ENCODE data around the gene LAIR1.
"Not testable (repeated sequence)": the region's sequence is repeated elsewhere in the genome, so short reads cannot be mapped to it uniquely, and the experiment has no call there.

LAIR1 gene

DNA sequence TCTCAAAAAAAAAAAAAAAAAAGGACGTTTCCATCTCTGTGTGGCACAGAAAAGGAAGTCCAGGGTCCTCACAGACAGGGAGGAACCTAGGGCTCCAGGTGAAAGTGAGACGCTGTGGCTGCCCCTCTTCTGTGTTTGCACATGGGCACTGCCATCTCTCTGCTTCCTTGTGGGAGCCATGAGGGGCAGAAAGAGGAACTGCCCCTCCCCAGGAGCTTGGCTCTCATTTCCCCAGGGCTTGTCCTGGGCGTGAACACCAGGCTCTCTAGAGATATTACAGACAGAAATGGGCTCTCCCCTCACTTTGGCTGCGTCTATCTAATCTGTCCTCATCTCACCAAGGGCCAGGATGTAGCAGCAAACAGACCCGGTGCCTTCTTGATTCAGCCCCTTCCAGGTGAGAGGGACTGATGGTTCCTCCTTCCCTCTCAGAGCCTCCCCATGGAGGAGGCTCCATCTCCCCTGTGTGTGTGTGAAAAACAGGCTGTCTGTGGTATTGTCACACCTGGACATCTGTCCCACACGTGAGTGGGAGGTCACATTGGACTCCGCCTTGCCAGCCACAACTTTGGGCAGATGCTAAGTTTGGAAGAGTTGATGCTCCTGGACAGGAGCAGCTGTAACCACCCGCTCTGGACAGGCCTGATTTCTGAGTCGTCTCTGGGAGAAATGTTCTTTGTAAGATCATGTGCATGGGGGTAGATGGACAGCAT, 24.9 kb downstream of the LAIR1 start:
- DNase-seq: no peak

DNA sequence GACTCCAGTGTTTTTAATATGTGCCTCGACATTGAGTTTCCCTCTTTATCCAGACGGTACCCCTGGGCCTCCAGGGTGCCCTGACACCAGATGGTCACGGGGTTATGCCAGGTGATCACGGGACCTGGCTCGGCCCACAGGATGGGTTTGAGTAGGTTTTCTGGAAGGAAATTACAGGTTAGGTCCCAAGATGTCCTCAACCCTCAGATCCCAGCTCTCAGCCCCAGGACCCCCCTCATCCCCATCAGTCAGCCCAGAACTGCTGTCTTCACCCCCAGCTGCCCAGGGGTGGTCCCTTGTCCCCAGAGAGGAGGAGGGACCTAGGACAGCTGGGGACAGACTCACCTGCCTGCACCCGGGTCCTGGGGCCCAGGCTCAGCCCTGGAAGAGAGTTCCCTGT, 26.2 kb downstream of the LAIR1 start:
- DNase-seq: no peak

DNA sequence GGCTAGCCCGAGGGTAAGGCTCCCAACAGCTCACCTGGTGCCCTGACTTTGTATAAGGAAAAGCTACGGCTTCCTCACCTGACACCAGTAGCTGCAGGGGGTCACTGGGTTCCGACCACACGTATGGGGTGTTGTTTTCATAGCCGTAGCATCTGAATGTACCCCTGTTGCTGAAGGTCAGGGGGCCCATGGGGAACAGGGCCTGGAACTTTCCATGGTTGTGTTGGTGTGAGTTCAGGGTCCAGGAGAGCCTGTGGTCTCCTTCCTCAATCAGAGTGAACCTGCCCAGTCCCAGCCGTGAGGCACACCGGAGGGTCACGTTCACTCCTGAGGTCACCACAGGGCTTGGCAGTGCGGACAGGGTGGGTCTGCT, 26.9 kb downstream of the LAIR1 start:
- DNase-seq: no peak

DNA sequence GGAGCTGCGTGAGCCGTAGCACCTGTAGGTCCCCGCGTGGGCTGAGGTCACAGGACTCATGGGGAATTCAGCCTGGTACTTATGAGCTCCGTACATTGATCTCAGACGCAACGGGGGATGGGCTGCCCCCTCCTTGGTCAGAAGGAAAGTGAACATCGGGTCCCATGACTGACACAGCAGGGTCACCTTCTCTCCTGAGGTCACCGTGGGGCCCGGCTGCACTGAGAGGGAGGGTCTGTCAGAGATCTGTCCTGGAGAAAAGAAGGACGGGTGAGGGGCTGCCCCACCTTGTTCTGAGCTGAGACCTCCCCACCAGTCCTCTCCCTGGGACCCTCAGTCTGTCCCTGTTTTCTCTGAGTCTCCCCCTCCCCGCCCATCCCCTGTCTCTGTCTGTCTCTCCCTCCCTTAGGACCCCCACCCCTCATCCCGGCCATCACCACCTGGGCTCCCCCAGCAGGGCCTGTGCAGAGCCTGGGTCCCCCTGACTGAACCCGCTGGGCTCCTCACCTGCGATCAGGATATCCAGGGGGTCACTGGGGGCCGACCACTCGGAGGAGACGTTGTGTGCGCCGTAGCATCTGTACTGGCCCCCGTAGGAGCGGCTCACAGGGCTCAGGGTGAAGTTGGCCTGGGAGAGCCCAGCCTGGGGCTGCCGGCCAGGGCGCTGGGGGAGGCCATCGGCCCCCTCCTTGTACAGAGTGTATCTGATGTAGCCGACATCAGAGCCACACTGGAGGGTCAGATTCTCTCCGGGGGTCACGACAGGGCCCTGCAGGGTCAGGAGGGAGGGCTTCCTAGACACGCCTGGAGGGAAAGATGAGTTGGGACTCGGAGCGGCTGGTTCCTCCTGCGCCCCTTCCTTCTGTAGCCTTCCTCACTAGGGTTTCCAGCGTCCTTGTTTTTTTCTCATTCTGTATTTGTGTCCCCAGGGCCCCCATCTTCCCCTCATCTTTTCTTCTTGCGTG, 27.6 kb downstream of the LAIR1 start:
- no peak for DNase-seq

DNA sequence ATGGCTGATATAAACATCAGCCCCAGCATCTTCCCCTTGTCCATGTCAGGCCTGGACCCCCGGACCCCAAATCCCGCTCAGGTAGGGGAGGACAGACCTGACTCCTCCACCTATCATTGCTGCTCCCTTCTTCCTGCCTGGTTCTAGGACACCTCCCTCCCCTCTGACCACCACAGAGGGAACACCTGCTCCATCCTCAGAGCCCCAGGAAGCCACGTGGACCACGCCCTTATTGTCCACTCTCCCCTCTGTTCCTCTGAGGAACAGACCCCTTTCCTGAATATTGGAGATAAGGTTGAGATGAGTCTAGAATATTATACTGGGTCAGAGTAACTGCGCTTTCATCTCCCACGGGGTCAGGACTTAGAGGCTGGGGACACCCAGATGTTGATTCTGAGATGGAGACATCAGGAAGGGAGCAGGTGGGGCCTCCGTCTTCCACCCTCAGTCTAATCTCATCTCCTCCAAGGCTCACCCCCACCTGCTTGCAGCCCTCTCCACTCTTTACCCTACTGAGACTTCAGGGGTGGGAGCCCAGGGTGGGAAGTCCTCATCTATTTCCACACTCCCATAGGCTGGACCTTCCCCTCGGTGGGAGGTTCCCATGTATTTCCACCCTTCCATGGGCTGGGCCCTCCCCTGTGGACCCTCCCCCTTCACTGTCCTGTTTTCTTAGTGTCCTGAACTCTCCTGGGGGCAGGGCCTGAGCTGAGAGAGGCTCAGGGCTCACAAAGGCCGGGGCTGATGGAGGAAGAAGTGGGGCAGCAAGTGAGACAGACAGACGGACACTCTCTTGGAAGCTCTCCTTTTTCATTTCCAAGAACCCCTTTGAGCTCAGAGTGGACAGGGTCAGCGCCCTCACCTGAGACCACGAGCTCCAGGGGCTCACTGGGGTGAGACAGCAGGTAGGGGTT, 28.5 kb downstream of the LAIR1 start:
- DNase-seq: no peak

DNA sequence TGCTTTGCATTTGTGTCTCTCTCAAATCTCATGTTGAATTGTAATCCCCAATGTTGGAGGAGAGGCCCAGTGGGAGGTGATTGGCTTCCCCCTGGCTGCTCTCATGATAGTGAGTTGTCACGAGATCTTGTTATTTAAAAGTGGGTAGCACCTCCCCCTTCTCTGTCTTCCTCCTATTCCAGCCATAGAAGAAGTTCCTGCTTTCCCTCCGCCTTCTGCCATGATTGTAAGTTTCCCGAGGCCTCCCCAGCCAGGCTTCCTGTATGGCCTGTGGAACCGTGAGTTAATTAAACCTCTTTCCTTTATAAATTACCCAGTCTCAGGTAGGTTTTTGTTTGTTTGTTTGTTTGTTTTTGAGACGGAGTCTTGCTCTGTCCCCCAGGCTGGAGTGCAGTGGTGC, 29.6 kb downstream of the LAIR1 start:
- no peak for DNase-seq

DNA sequence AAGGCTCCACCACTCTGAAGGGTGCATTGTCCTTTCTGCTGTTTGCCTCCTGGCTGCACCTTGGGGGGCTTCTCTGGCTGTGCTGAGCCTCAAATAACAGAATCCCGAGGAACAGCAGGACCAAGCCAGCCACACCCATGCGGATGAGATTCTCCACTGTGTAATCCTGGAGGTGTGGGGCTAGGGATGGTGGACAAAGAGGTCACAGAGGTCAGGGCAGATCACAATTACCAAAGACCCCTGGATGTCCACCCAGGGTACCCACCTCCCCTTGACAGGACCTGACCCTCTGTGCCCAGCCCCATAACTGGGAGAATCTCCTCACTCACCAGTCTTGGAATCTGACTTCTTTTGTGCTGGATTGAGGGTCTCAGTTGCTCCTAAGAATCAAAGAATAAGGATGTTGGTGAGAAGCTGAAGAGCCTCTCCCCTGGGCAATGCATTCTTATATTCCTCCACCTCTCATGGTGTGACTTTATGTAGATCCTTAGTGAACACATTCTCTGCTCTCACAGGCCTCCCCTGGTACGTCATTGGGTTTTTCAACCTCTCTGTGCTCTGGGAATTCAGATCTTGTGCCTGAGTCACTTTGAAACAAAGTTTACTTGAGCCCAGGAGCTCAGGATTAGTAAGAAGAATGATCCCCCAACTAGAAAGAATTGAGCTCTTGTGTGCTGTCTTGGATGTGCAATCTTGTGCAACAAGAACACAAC, 31.0 kb downstream of the LAIR1 start:
- DNase-seq: no peak

DNA sequence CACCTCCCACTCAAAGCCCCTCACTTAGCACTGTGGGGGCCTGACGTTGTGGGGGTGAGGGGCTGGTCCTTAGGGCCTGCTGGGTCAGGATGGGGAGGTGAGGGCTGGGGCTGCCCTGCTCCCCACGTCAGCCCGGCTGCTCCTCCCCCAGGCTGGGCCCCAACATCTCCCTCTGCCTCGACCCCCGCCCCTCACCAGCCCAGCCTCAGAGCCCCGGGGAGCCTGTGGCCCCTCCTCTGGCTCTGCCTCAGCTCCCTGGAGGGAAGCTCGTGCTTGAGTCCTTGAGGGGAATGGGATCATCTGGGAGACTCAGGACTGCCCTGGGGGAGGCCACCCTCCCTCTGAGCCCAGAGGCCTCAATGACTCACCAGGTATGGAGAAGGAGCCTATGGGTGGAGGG, 32.6 kb downstream of the LAIR1 start:
- DNase-seq: no peak

DNA sequence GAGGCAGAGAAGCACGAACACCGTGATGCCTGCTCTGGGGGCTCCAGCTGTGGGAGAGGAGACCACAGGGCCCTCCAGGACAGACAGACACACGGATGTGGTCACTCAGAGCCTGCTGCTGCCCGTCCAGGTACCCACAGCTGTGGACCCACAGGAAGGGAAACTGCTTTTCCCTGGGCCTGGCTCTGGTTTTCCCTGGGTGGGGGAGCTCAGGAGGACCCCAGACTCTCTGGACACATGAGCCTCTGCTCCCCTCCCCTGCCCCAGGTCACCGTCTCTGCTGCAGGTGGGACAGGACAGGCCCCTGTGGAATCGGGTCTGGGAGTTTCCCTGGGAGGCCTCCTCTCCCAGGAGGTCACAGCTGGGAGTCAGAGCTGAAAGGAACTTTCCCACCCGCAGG, 33.1 kb downstream of the LAIR1 start:
- no peak for DNase-seq

DNA sequence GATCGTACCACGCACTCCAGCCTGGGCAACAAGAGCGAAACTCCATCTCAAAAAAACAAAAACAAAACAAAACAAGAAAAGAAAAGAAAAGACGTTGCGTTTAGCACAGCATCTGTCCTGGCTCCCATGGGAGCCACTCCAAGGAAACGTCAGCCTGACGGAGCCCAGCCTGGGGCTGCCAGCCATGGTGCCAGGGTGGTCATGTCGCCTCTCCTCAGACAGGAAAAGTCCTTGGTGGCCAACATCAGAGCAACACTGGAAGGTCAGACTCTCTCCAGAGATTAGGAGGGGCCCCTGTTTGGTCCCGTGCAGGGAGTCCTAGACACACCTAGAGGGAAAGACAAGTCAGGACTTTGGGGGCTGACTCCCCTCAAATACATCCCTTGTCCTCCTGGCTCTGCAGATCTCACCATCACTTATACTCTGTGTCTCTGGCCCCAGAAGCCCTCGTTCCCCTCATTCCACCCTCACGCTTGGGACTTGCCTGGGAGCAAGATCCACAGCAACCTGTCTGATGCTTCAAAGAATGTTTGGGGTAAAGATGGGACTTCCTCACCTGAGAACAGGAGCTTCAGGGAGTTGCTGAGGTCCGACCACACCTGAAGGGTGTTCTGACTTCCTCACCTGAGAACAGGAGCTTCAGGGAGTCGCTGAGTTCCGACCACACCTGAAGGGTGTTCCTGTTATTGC, 35.1 kb downstream of the LAIR1 start:
- no peak for DNase-seq

DNA sequence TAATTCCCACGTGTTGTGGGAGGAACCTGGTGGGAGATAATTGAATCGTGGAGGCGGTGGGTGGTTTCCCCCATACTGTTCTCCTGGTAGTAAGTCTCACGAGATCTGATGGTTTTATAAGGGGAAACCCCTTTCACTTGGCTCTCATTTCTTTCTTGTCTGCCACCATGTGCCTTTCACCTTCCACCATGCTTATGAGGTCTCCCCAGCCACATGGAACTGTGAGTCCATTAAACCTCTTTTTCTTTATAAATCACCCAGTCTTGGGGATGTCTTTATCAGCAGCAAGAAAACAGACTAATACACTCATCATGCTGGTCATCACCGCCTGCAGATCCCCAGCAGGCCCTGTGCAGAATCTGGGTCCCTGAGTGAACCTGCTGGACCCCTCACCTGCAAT, 36.0 kb downstream of the LAIR1 start:
- DNase-seq: not testable (repeated sequence)

DNA sequence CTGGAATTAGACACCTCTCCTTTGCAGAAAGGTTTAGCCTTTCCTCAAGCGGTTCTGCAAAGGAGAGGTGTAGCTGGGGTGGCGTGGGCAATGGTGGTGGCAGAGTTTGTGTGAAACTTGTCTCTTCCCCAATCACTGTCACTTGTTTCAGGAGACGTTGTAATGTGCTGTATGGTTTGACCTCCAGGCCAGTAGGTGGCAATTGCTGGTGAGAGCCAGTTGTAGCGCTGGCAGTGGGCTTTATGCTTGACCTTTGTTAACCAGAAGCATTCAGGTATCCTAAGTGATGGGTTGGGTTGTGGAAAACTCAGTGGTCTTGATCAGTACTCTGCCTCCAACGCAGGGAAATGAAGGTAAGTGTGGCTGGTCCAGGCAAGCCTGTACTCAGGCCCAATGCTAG, 39.1 kb downstream of the LAIR1 start:
- DNase-seq: no peak

DNA sequence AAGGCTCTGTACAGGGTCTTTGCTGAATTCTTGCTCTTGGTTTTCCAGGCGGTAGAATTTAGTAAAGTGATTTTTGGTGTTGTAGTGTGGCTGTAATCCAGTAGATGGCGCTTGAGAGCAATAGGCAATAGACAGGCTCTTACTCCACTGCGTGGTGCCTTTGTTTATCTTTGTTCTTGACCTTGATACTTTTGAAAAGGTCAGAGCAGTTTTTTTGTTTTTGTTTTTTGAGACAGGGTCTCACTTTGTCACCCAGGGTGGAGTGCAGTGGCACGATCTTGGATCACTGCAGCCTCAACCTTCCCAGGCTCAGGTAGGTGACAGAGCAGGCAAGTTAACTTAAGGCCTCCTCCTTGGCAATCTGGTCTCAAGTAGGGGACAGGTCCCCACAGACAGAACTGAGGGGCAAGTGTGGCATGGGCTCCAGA, 39.5 kb downstream of the LAIR1 start:
- no peak for DNase-seq

DNA sequence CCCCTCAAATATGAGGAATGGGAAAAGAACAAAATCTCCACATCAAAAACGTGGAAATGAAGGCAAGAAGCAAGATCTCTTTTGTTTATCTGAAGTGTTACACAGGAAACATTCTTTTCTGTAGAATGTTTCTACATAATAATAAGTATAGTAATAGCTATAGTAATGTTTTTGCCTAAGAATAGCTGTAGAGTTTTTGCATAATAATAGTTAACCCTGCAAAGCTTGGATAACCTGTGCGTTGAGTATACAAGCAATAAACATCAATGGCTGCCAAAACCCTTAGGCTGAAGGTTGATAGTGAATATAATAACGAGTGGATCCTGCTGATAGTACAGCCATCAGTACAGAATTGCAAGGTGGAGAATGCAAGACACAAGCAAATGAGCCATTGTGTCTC, 40.7 kb downstream of the LAIR1 start:
- no peak for DNase-seq

DNA sequence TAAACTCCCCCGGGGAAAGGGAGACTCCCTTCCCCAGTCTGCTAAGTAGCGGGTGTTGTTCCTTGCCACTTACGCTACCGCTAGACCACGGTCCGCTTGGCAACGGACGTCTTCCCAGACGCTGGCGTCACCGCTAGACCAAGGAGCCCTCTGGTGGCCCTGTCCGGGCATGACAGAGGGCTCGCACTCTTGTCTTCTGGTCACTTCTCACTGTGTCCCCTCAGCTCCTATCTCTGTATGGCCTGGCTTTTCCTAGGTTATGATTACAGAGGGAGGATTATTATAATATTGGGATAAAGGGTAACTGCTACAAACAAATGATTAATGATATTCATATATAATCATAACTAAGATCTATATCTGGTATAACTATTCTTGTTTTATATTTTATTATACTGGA, 41.8 kb downstream of the LAIR1 start:
- DNase-seq: not testable (repeated sequence)

DNA sequence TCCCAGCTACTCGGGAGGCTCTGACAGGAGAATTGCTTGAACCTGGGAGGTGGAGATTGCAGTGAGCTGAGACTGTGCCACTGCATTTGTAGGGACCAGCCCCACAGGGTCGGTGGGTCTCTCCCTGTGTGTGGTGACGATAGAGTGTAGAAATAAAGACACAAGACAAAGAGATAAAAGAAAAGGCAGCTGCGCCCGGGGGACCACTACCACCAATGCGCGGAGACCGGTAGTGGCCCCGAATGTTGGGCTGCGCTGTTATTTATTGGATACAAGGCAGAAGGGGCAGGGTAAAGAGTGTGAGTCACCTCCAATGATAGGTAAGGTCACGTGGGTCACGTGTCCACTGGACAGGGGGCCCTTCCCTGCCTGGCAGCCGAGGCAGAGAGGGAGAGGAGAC, 42.4 kb downstream of the LAIR1 start:
- not testable (repeated sequence) for DNase-seq

DNA sequence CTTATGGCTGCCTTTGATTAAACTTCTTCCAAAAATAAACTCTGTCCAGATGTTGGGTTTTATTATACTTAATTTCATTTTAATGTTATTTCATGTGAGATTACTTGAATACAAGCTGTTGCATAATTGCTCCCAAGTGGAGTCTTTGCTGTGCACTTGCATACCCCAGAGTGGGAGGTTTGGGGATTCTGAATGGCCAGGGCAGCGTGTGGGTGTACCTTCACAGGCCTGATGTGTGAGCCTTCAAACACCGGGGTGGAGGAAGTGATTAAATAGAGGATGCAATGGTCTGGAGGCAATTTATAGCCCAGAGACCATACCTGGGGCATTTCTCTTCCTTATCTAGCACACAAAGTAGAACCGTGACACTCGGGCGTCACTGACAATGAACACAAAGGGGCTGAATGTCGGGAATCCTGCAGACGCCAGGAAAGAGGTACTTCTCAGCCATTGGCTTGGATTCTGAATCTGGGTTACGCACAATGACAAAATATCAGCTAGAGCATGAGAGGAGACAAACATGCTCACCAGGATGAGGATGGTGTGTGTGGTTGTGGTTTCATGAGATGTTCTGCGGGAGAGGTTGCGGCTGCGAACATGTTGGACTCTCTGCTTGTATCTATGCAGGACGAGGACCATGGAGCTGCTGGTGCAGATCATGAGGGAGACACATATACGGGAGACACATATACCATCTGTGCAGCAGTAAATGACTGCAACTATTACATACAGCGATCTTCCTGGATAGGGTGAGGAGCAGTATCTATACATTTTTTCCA, 44.6 kb downstream of the LAIR1 start:
- DNase-seq: no peak

DNA sequence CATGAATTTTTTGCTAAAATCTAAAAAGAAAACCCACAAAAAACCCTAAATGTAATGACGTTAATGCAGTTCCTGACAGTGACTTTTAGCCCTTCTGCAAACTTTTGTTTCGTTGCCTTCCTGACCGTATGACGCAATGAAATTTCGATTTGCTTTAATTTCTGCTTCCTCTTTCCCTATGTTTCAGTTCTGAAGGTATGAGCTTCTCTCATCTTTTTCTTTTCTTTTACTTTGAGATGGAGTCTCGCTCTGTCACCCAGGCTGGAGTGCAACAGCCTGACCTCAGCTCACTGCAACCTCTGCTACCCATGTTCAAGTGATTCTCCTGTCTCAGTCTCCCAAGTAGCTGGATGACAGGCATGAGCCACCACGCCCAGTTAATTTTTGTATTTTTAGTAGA, 45.7 kb downstream of the LAIR1 start:
- DNase-seq: no peak

DNA sequence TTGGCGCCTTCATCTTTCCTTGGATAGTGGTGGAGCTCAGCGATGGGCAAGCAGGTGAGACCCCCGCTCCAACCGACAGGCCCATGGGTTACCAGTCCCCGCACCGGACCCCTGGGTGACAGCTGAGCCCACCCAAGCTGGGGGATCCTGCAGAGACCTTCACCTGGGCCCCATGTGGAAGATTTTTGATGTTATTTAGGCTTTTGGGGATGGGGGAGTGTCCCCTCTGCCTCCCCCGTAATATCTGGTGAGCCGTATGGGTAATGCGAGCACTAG, 46.8 kb downstream of the LAIR1 start:
- DNase-seq: no peak

DNA sequence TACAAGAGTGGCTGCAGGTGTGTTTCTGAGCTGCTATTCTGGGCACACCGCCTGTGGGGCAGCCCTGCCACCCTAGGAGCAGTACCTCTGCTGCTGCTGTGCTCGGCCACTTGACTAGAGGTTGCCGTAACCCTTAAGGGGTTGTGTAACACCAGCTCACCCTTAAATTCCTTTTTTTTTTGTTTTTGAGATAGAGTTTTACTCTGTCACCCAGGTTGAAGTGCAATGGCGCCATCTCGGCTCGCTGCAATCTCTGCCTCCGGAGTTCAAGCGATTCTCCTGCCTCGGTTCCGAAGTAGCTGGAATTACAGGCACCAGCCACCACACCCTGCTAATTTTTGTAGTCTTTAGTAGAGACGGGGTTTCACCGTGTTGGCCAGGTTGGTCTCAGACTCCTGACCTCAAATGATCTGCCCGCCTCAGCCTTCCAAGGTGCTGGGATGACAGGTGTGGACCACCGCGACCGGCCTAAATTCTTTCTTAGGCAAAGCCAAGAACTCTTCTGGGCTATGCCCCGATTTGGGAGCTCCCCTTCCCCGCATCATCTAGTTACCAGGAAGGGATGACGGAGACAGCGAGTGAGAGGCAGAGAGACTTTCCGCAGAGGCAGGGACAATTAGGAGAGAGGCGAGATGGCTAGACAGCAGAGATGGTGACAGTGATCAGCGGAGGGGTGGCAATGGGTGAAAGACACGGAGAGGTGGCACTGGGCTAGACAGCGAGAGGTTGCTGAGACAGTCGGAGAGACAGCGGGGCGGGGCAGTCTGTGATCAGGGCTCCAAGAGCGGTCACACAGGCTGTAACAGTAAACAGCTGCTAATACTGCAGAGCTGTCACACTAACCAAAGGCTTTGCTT, 47.4 kb downstream of the LAIR1 start:
- DNase-seq: no peak

Measured in NCI-H510A (cell line).